ENCODE measurements around the gene FOCAD. TPM values are rescaled to one million over a fixed set of nuclear protein-coding genes. Genes with fewer than 3 reads are reported as not detected.

FOCAD gene
- total RNA-seq, 1 experiment from 2014 or later = 43.3 TPM

- no peak overlapping the region for H3K23ac ChIP-seq (ENCODE audit: insufficient read length, low read depth, low read length)
- no peak overlapping the region for H2AFZ ChIP-seq (ENCODE audit: low read length)
- H2BK120ac ChIP-seq (ENCODE audit: low read depth, low read length, poor library complexity, severe bottlenecking) = no peak overlapping the region
- DNase-seq = no peak
- no peak overlapping the region for H3K27ac ChIP-seq (ENCODE audit: insufficient read length, low read depth, low read length)
- no peaks in the 10 kb centered on the region for H3K27me3 ChIP-seq (ENCODE audit: insufficient read depth, low read length)
- H2AK5ac ChIP-seq (ENCODE audit: insufficient read length, low read length) = no peak overlapping the region
- no peak overlapping the region for H4K5ac ChIP-seq (ENCODE audit: insufficient read length, low read depth, low read length)
- no peaks in the 10 kb centered on the region for H3K79me1 ChIP-seq (ENCODE audit: insufficient read depth, low read depth, low read length, poor library complexity, severe bottlenecking)
- no peaks in the 10 kb centered on the region for H3K79me2 ChIP-seq (ENCODE audit: insufficient read depth, low read length)
- H3K9ac ChIP-seq (ENCODE audit: extremely low read depth, insufficient read length, low read length) = no peak overlapping the region
- no CpG with 5 or more reads among the region's 1 CpG for WGBS (ENCODE audit: extremely low coverage, insufficient read length, low lambda C conversion rate)
- Mint-ChIP-seq H3K27me3 (ENCODE audit: low read depth) (no peaks in the 10 kb centered on the region), H3K36me3 (ENCODE audit: insufficient read depth in 1 of 3, low read depth in 3 of 3) (peaks cover 6 to 18% (median 16%) of the 10 kb centered on the region in 3 experiments; a peak in 6 of 7 replicates), H3K4me1 (peaks cover 28 to 34% of the 10 kb centered on the region in 2 experiments), H3K9me3 (no peaks in the 10 kb centered on the region), H3K4me3 (no peak overlapping the region), H3K27ac (no peak overlapping the region; a peak in 1 of 7 replicates)
- no peaks in the 10 kb centered on the region for H4K20me1 ChIP-seq (ENCODE audit: control insufficient read depth, insufficient read depth, insufficient read length)
- H3K4me1 ChIP-seq (ENCODE audit: insufficient read depth, low read length) = peaks cover 4% of the 10 kb centered on the region; the same call in 1 of the 2 replicates
- H3K4me2 ChIP-seq (ENCODE audit: insufficient read depth, insufficient read length, low read length) = no peak overlapping the region
- H3K23me2 ChIP-seq (ENCODE audit: insufficient read length, low read depth, low read length, poor library complexity, severe bottlenecking) = no peaks in the 10 kb centered on the region
- H2BK15ac ChIP-seq (ENCODE audit: low read depth, low read length) = no peak overlapping the region
- no peak overlapping the region for H3K14ac ChIP-seq (ENCODE audit: insufficient read depth, low read length)
- H3K4ac ChIP-seq (ENCODE audit: low read depth, low read length) = no peak overlapping the region
- no peak overlapping the region for H2BK20ac ChIP-seq (ENCODE audit: low read depth, low read length, poor library complexity, severe bottlenecking)
- TF ChIP-seq, protein P1, sequence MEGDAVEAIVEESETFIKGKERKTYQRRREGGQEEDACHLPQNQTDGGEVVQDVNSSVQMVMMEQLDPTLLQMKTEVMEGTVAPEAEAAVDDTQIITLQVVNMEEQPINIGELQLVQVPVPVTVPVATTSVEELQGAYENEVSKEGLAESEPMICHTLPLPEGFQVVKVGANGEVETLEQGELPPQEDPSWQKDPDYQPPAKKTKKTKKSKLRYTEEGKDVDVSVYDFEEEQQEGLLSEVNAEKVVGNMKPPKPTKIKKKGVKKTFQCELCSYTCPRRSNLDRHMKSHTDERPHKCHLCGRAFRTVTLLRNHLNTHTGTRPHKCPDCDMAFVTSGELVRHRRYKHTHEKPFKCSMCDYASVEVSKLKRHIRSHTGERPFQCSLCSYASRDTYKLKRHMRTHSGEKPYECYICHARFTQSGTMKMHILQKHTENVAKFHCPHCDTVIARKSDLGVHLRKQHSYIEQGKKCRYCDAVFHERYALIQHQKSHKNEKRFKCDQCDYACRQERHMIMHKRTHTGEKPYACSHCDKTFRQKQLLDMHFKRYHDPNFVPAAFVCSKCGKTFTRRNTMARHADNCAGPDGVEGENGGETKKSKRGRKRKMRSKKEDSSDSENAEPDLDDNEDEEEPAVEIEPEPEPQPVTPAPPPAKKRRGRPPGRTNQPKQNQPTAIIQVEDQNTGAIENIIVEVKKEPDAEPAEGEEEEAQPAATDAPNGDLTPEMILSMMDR (conservative IDR thresholded peaks at IDR 0.05) = no peak
- H4K91ac ChIP-seq (ENCODE audit: insufficient read length, low read depth, low read length) = no peak overlapping the region
- H3T11ph ChIP-seq (ENCODE audit: low read length) = no peak overlapping the region
- no peak overlapping the region for H2BK5ac ChIP-seq (ENCODE audit: insufficient read length, low read length)
- no peak overlapping the region for H3K56ac ChIP-seq (ENCODE audit: insufficient read length, low read depth, low read length)
- H4K8ac ChIP-seq (replicated peaks; ENCODE audit: insufficient read length, low read depth, low read length) = no peak overlapping the region
- no peak overlapping the region for H3K18ac ChIP-seq (ENCODE audit: insufficient read length, low read depth, low read length)
- no peak overlapping the region for H2BK12ac ChIP-seq (ENCODE audit: insufficient read length, low read depth, low read length)
- no peaks in the 10 kb centered on the region for H3K9me3 ChIP-seq (ENCODE audit: control insufficient read depth, low read depth, low read length)
Observed at GRCh38 chr9:20786807-20787206, 102.7 kb downstream of the FOCAD start.
